CD4-positive, alpha-beta T cell (primary cell): ENCODE data around the gene OGDHL. TPM values are rescaled to one million over a fixed set of nuclear protein-coding genes. Genes with fewer than 3 reads are reported as not detected.

Source experiments
- ATAC-seq: fragments of 200-7000 bp; cut with Tn5 transposase; one replicate; pipeline ENCODE4 v1.10.0; 2022; ENCODE audit warnings: mild to moderate bottlenecking; ENCODE audit not compliant: poor library complexity
- CTCF ChIA-PET: fragments of 350-600 bp; sonication (Branson Sonifier 250); formaldehyde crosslinking; loops from one replicate; lab custom pipeline; 2021; ENCODE audit warnings: antibody characterized with exemption, inconsistent platforms; lab: Charles Lee
- POLR2A ChIA-PET: fragments of 350-600 bp; sonication (Branson Sonifier 250); formaldehyde crosslinking; loops from one replicate; lab custom pipeline; 2021; ENCODE audit warnings: antibody characterized with exemption, inconsistent platforms; lab: Charles Lee
- DNase-seq, 14 experiments: peaks; one replicate each; pipeline ENCODE4 v3.0.0-alpha.2; 2013 to 2020; ENCODE audit warnings: mixed read lengths in 2 of 14
- H3K27ac ChIP-seq, 2 donors: one replicate each; pipeline versions ENCODE4 v1.5.1 to v1.7.0; 2013; ENCODE audit warnings: low read length in 2 of 2, low read depth in 1 of 2, mild to moderate bottlenecking in 1 of 2
- H3K27me3 ChIP-seq, 2 experiments: 1 replicate in 1 of 2; 2 replicates in 1 of 2; pipeline versions ENCODE4 v1.6.1 to v1.7.0; 2013; ENCODE audit warnings: low read length in 2 of 2, control low read depth in 1 of 2, mild to moderate bottlenecking in 1 of 2, moderate library complexity in 1 of 2; ENCODE audit not compliant: insufficient read depth in 2 of 2, control insufficient read depth in 1 of 2
- H3K36me3 ChIP-seq: one replicate; pipeline ENCODE4 v1.6.1; 2013; ENCODE audit warnings: low read length, control low read depth; ENCODE audit not compliant: insufficient read depth
- H3K4me1 ChIP-seq: one replicate; pipeline ENCODE4 v1.6.1; 2013; ENCODE audit warnings: low read length, control low read depth; ENCODE audit not compliant: insufficient read depth
- H3K4me3 ChIP-seq: one replicate; pipeline ENCODE4 v1.5.1; 2013; ENCODE audit warnings: mild to moderate bottlenecking, low read length, moderate library complexity
- H3K9me3 ChIP-seq, 2 experiments: 1 replicate in 1 of 2; 2 replicates in 1 of 2; pipeline versions ENCODE4 v1.6.1 to v1.7.0; 2013; ENCODE audit warnings: low read length in 2 of 2, mild to moderate bottlenecking in 2 of 2, control low read depth in 1 of 2, moderate library complexity in 1 of 2; ENCODE audit not compliant: control insufficient read depth in 1 of 2, insufficient read depth in 1 of 2
- H3K27ac Mint-ChIP-seq: one replicate; pipeline ENCODE4 v1.8.0; 2020; ENCODE audit warnings: mixed read lengths
- H3K27me3 Mint-ChIP-seq: one replicate; pipeline ENCODE4 v1.8.0; 2021; ENCODE audit warnings: mixed read lengths
- H3K36me3 Mint-ChIP-seq: one replicate; pipeline ENCODE4 v1.8.0; 2021; ENCODE audit warnings: low read depth, mixed read lengths
- H3K4me1 Mint-ChIP-seq: one replicate; pipeline ENCODE4 v1.8.0; 2021; ENCODE audit warnings: low read depth, mixed read lengths
- H3K4me3 Mint-ChIP-seq: one replicate; pipeline ENCODE4 v1.8.0; 2020; ENCODE audit warnings: mild to moderate bottlenecking, mixed read lengths
- H3K9me3 Mint-ChIP-seq: one replicate; pipeline ENCODE4 v1.8.0; 2020; ENCODE audit warnings: mixed read lengths
- CTCF ChIP-seq: fragments of 200-600 bp; IDR thresholded peaks from one replicate; pipeline ENCODE4 v1.8.0; 2022; ENCODE audit warnings: antibody characterized with exemption, mild to moderate bottlenecking
- intact Hi-C, 2 experiments: fragments of 100-400 bp; cut with DNase I in 1 of 2; cut with micrococcal nuclease in 1 of 2; formaldehyde crosslinking; loops; one replicate each; pipeline versions ENCODE4 v1.15.1 to v1.9.0; 2023 to 2025; cut with DNase I, micrococcal nuclease
- total RNA-seq, 174 experiments: library from RNA in 2 of 174; stranded (reverse) in 2 of 174; gene quantifications; one replicate each; pipeline ENCODE4 v1.2.3 and lab custom pipeline; 2021 to 2026

The OGDHL gene
- total RNA-seq, 2 experiments from 2014 or later: not detected

GRCh38 chr10:49768731-49769130, 6.6 kb upstream of the OGDHL start:
- Histone ChIP-seq H3K27ac (no peak overlapping the region), H3K9me3 (peaks cover 6 to 18% of the 10 kb centered on the region in 2 experiments), H3K27me3 (peaks cover 22 to 24% of the 10 kb centered on the region in 2 experiments), H3K36me3 (no peaks in the 10 kb centered on the region), H3K4me1 (no peaks in the 10 kb centered on the region), H3K4me3 (no peak overlapping the region)
- Mint-ChIP-seq H3K9me3 (peaks cover 3% of the 10 kb centered on the region), H3K4me3 (no peak overlapping the region), H3K36me3 (no peaks in the 10 kb centered on the region), H3K27me3 (peaks cover 64% of the 10 kb centered on the region), H3K27ac (no peak overlapping the region), H3K4me1 (no peaks in the 10 kb centered on the region)
- intact Hi-C loops: no loop called here
- ChIA-PET POLR2A (no interaction called here), CTCF (no interaction called here)
- no peak for TF ChIP-seq CTCF
- DNase-seq (no peak), ATAC-seq (no peak)

DNA sequence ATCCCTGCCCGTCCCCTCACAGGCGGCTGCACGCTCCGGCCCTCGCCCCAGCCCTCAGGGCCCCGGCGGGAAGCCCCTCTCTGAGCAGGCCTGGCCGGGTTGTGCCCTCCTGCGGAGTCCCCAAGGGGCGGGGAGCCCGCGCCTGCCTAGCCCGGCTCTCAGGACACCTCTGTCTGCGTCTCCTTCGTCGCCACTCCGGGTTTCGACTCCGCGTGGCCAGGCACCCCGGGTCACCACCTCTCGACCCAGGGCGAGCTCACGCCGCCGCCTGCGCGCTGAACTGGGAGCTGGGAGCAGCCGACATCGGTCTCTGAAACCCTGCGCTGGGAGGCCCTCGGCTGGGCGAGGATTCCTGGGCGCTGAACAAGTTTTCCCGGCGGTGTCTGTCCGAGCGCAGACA, 6.2 kb upstream of the OGDHL start:
- Histone ChIP-seq H3K27me3 (peaks cover 26 to 28% of the 10 kb centered on the region in 2 experiments), H3K36me3 (no peaks in the 10 kb centered on the region), H3K4me3 (no peak overlapping the region), H3K27ac (no peak overlapping the region), H3K4me1 (no peaks in the 10 kb centered on the region), H3K9me3 (peaks cover 6 to 18% of the 10 kb centered on the region in 2 experiments)
- intact Hi-C loops: no loop called here
- ATAC-seq (no peak), DNase-seq (no peak)
- Mint-ChIP-seq H3K9me3 (peaks cover 3% of the 10 kb centered on the region), H3K27ac (no peak overlapping the region), H3K27me3 (peaks cover 68% of the 10 kb centered on the region), H3K4me1 (no peaks in the 10 kb centered on the region), H3K36me3 (no peaks in the 10 kb centered on the region), H3K4me3 (no peak overlapping the region)
- ChIA-PET POLR2A (no interaction called here), CTCF (no interaction called here)
- TF ChIP-seq CTCF: no peak

DNA sequence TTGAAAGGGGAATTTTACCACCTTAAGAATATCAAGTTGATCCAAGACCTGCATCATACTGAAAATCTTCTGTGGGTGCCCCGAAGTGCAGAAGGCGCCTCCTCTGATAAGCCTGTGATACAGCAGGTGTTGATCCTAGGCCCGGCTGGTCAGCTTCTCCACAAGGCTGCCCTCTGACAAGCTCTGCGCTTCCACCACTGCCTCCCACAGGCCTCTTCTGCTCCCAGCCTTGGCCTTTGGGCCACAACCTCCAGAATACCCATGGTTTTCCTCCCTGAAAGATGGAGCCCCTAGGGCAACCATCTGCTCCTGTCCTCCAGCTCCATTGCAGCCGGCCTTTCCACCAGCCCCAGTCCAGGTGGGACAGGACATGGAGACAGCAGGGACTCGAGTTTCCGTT, 5.6 kb upstream of the OGDHL start:
- no peak overlapping the region for H3K27ac ChIP-seq
- H3K27me3 ChIP-seq: peaks cover 29% of the 10 kb centered on the region in 2 experiments
- DNase-seq: no peak
- H3K9me3 ChIP-seq: peaks cover 6 to 18% of the 10 kb centered on the region in 2 experiments
- Mint-ChIP-seq H3K9me3 (peaks cover 3% of the 10 kb centered on the region), H3K4me1 (no peaks in the 10 kb centered on the region), H3K27ac (no peak overlapping the region), H3K36me3 (no peaks in the 10 kb centered on the region), H3K4me3 (no peak overlapping the region), H3K27me3 (peaks cover 72% of the 10 kb centered on the region)
- H3K4me1 ChIP-seq: no peaks in the 10 kb centered on the region
- H3K36me3 ChIP-seq: no peaks in the 10 kb centered on the region
- no peak for ATAC-seq
- H3K4me3 ChIP-seq: no peak overlapping the region
- intact Hi-C loops: no loop called here
- no peak for TF ChIP-seq CTCF
- POLR2A ChIA-PET: no interaction called here
- CTCF ChIA-PET: no interaction called here
